ENCODE measurements around the gene PITPNM3. TPM values are rescaled to one million over a fixed set of nuclear protein-coding genes. Genes with fewer than 3 reads are reported as not detected.

PITPNM3 gene
- total RNA-seq, 1 donor from 2014 or later = 15.6 TPM

DNA sequence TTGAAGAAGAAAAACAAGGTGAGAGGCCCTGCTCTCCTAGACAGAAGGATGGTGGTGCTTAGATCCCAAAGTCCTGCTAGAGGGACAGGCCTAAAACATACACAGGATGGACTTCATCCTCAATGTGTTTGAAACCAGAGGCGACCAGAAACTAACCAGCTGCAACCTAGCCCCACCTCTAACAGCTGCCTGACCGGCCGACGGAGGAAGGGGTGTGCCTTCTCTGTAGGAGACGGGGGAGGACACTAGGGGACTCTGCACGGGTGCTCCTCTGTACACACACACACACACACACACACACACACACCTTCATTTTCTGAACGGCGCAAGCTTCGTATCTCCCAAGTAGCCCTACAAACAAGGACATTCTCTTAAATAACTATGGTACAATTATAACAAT is 24.3 kb upstream of the PITPNM3 start:
- TF ChIP-seq, protein P1, sequence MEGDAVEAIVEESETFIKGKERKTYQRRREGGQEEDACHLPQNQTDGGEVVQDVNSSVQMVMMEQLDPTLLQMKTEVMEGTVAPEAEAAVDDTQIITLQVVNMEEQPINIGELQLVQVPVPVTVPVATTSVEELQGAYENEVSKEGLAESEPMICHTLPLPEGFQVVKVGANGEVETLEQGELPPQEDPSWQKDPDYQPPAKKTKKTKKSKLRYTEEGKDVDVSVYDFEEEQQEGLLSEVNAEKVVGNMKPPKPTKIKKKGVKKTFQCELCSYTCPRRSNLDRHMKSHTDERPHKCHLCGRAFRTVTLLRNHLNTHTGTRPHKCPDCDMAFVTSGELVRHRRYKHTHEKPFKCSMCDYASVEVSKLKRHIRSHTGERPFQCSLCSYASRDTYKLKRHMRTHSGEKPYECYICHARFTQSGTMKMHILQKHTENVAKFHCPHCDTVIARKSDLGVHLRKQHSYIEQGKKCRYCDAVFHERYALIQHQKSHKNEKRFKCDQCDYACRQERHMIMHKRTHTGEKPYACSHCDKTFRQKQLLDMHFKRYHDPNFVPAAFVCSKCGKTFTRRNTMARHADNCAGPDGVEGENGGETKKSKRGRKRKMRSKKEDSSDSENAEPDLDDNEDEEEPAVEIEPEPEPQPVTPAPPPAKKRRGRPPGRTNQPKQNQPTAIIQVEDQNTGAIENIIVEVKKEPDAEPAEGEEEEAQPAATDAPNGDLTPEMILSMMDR (IDR thresholded peaks at IDR 0.05) = no peak
- no peaks in the 10 kb centered on the region for H3K27me3 ChIP-seq
- no peak for DNase-seq
- intact Hi-C loops (cut with DNase I) = no loop called here
- H3K4me3 ChIP-seq = no peak overlapping the region
- peaks cover 24% of the 10 kb centered on the region for H3K36me3 ChIP-seq
- no peak for ATAC-seq
- no peak overlapping the region for H3K27ac ChIP-seq
- H3K4me1 ChIP-seq = peaks cover 3% of the 10 kb centered on the region
- H3K9me3 ChIP-seq = peaks cover 2% of the 10 kb centered on the region

DNA sequence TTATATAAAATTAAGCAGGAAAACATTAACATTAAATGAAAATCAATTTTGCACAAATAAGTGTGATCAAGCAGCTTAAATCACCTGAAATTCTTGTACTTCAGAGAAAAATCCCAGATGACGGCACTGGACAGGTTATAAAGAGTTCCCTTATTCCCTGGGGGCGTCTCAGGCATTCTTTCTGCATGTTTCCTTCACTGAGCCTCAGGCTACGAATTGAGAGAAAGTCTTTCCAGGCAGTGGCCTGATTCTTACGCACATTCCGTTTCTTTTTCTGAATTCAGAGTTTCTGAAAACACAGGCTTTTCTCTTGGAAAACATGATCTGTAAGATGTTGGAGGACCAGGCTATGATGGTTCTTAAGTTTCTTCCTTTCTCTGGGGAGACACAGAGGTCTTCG is 22.1 kb upstream of the PITPNM3 start:
- Histone ChIP-seq H3K27ac (no peak overlapping the region), H3K4me3 (no peak overlapping the region), H3K9me3 (no peaks in the 10 kb centered on the region), H3K36me3 (peaks cover 22% of the 10 kb centered on the region), H3K4me1 (peaks cover 14% of the 10 kb centered on the region), H3K27me3 (no peaks in the 10 kb centered on the region)
- intact Hi-C loops (cut with DNase I) = no loop called here
- DNase-seq (no peak), ATAC-seq (no peak)
- TF ChIP-seq, protein P1 (IDR thresholded peaks at IDR 0.05) = no peak

DNA sequence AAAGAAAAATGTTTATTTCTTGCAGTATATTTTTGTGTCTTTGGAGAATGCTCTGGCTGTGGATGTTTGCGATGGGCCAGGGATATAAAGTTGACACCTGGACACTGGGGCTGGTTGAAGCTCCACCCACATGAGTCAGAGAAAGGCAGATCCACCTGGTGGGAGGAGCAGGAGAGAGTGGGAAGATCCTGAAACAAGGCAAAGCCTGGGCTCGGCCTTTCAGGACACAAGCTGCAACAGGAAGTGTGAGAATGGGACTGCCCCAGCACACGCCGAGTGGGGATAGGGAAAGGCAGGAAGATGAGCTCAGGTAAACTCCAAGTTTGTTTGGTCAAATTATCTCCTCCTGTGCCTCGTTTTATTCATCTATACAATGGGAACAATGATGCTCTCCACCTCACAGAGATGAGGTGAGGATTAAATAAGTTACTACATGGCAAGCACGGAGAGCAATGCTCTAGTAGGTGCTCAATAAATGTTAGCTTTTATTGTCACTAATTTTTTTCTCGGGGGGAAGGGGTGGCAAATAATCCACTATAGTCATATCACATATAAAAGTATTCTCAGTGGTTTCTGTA is 21.4 kb upstream of the PITPNM3 start:
- ATAC-seq (no peak), DNase-seq (no peak)
- H3K4me1 ChIP-seq = peaks cover 14% of the 10 kb centered on the region
- intact Hi-C loops (cut with DNase I) = no loop called here
- H3K27me3 ChIP-seq = no peaks in the 10 kb centered on the region
- H3K9me3 ChIP-seq = no peaks in the 10 kb centered on the region
- H3K36me3 ChIP-seq = peaks cover 22% of the 10 kb centered on the region
- H3K27ac ChIP-seq = no peak overlapping the region
- TF ChIP-seq, protein P1 (IDR thresholded peaks at IDR 0.05) = no peak
- H3K4me3 ChIP-seq = no peak overlapping the region

DNA sequence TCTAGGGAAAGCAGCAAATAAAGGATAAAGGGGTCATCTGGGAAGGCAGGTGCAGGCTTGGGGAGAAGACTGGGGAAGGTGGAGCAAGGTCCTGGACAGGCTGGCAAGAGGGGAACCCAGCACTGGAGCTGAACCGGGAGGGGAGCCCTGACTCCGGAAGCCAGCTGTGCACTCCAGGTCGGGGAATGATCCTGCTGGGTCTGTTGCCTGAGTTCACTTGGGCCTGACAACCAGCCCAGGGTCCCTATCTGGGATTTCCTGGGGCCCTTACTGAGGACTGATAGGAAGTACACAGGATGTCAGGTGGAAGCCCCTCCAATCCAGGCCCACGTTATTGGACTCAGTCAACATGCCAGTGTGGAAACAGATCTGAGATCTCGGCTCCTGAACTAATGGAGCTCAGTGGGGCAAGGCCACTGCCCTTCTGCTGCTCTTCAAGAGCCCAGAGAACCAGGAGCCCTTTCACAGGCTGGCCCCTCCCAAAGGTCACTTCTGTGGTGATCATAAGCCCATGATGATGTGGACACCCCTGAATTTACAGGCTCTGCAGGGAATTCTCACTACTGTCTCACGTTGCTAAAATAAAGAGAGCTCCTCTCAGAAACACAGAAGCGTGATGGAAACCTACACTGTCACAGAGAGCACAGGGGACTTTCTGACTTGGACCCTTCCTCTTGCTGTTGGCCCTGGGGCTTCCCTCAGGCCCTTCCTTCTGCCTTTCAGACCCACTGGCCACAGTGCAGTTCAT is 19.9 kb upstream of the PITPNM3 start:
- TF ChIP-seq, protein P1 (IDR thresholded peaks at IDR 0.05) = no peak
- no peaks in the 10 kb centered on the region for H3K27me3 ChIP-seq
- H3K9me3 ChIP-seq = no peaks in the 10 kb centered on the region
- no peak overlapping the region for H3K27ac ChIP-seq
- intact Hi-C loops (cut with DNase I) = no loop called here
- no peak for DNase-seq
- H3K4me3 ChIP-seq = no peak overlapping the region
- H3K4me1 ChIP-seq = peaks cover 14% of the 10 kb centered on the region
- no peak for ATAC-seq
- peaks cover 18% of the 10 kb centered on the region for H3K36me3 ChIP-seq

DNA sequence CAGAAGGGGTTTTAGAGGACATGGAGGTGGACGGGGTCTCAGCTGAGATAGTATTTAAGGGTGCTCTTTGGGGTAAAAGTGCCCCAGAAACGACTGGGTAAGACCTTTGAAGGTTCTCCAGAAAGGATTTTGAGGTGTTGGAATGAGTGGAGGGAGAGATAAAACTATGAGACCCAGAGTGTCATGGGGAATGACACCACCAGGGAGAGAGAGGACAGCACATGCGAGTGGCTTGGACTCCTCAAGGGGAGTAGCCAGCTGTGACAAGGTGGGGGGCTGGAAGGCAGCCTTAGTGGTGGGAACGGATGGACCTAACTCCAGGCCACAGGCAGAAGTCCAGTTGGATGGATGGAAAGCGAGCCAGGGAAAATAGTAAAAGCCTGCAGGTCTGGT is 19.2 kb upstream of the PITPNM3 start:
- no peak for ATAC-seq
- intact Hi-C loops (cut with DNase I) = no loop called here
- Histone ChIP-seq H3K4me1 (peaks cover 14% of the 10 kb centered on the region), H3K27me3 (no peaks in the 10 kb centered on the region), H3K4me3 (no peak overlapping the region), H3K27ac (peak overlapping the region; percentile 24), H3K36me3 (peaks cover 18% of the 10 kb centered on the region), H3K9me3 (no peaks in the 10 kb centered on the region)
- DNase-seq = no peak
- TF ChIP-seq, protein P1 (IDR thresholded peaks at IDR 0.05) = no peak

Measured in upper lobe of right lung (tissue), 1 donor.